NCI-H2227 (cell line): ENCODE measurements around the gene DENND10.
A peak's percentile ranks its signal among the peaks of the same experiment; 100 is the strongest.
"Not testable (repeated sequence)": the region's sequence is repeated elsewhere in the genome, so short reads cannot be mapped to it uniquely, and the experiment has no call there.

Source experiments
- DNase-seq: peaks from one replicate; lab custom pipeline; 2025; ENCODE audit not compliant: unreplicated experiment; lab: John Stamatoyannopoulos, UW

The DENND10 gene

GRCh38 chr10:119165171-119166117, 61.5 kb downstream of the DENND10 start, which contains the start of gene SFXN4:
TSS of gene SFXN4 (minus strand) at chr10:119165714. CDS start at chr10:119165647, 67 bp downstream.
- peak; percentile 75 for DNase-seq

GRCh38 chr10:119166118-119166500, 62.2 kb downstream of the DENND10 start:
- no peak for DNase-seq

- no peak for DNase-seq
Observed at GRCh38 chr10:119166564-119166963, 62.7 kb downstream of the DENND10 start.

- no peak for DNase-seq
Observed at GRCh38 chr10:119167041-119167440, 63.1 kb downstream of the DENND10 start.

GRCh38 chr10:119174109-119174508, 70.2 kb downstream of the DENND10 start:
- DNase-seq, result no peak

- no peak for DNase-seq
Observed at GRCh38 chr10:119176166-119176565, 72.3 kb downstream of the DENND10 start.

- DNase-seq, result no peak
Observed at GRCh38 chr10:119177708-119178371, 73.9 kb downstream of the DENND10 start.

GRCh38 chr10:119178372-119179119, 74.6 kb downstream of the DENND10 start, which contains the start of gene PRDX3:
TSS of gene PRDX3 (minus strand) at chr10:119178812. CDS start at chr10:119178790, 22 bp downstream.
- peak; percentile 93 for DNase-seq

GRCh38 chr10:119180850-119181400, 77.0 kb downstream of the DENND10 start:
- not testable (repeated sequence) for DNase-seq

GRCh38 chr10:119183664-119184412, 79.9 kb downstream of the DENND10 start:
- no peak for DNase-seq
